Measurements from ENCODE around the gene KCNK1.

Gene KCNK1

DNA sequence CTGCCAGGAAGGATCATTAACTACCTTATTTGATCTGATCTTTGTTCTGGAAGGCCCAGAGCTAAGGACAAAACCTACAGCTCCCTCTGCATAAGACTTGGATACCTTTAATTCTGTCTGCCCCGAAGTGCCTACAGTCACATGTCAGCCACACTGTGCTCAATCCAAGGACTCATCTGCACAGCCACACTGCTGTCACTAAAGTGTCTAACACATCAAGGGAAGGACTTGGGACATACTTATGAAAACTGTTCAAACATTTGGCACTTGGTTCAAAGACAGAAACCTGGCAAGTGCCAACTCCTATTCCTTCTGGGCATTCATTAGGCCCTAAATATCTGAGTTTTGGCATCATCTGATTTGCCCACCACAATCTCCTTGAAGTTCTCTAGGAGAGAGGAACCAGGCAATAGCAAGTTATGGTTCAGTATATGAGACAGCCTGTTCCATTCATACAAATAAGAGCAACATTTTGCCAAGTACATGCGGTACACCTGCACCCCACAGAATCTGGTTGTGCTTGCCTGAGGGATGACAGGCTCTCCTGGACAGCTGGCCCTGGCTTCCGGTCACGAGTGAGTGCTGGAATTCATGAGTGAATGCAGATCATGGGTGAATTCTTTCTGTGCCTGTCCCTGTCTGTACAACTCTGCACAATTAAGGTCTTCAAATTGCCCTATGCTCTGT is 105.9 kb downstream of the KCNK1 start:
- TF ChIP-seq ZFX (IDR thresholded peaks at IDR 0.05; ENCODE audit: borderline replicate concordance): no peak
- TF ChIP-seq, protein P1, sequence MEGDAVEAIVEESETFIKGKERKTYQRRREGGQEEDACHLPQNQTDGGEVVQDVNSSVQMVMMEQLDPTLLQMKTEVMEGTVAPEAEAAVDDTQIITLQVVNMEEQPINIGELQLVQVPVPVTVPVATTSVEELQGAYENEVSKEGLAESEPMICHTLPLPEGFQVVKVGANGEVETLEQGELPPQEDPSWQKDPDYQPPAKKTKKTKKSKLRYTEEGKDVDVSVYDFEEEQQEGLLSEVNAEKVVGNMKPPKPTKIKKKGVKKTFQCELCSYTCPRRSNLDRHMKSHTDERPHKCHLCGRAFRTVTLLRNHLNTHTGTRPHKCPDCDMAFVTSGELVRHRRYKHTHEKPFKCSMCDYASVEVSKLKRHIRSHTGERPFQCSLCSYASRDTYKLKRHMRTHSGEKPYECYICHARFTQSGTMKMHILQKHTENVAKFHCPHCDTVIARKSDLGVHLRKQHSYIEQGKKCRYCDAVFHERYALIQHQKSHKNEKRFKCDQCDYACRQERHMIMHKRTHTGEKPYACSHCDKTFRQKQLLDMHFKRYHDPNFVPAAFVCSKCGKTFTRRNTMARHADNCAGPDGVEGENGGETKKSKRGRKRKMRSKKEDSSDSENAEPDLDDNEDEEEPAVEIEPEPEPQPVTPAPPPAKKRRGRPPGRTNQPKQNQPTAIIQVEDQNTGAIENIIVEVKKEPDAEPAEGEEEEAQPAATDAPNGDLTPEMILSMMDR (IDR thresholded peaks at IDR 0.05): no peak
- H3K27ac ChIP-seq: no peak overlapping the region

DNA sequence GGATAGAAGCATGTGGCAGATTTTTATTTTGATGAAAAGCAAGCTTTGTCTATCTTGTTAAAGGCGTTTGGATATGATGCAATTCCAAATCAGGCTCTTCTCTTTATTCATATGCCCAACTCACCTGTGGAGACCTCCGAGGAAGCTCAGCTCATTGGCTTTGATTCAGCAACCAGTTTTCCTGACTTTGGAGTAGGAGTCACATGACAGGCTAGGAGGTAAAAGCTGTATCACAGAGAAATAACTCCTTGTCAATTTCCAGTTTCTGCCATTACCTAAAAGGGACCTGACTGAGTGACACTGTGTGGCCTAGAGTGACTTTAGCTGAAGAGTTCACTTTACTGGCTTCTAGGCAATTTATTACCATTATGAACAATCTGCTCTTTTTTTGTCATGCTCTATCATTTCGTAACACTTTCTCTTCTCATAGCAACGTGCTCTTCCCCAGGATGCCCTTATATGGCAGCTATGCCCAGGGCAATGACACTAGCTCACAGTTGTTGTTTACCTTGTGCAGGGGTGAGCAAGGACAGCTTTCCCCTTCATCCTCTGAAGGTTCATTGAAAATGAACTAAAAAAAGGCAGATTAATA is 107.2 kb downstream of the KCNK1 start:
- TF ChIP-seq ZFX (IDR thresholded peaks at IDR 0.05; ENCODE audit: borderline replicate concordance): no peak
- H3K27ac ChIP-seq: no peak overlapping the region
